SU-DHL-6 (cell line): Measurements from ENCODE around the gene PRORP.

Experiments
- H2AFZ ChIP-seq: fragments of 200-600 bp; sonication (generic); 2 replicates; pipeline ENCODE4 v1.6.1; 2014; ENCODE audit warnings: low read depth, mild to moderate bottlenecking, moderate library complexity, mixed read lengths, antibody characterized with exemption, low read length; ENCODE audit not compliant: severe bottlenecking
- H3F3A ChIP-seq: fragments of 200-600 bp; shearing (Covaris generic); 2 replicates; pipeline ENCODE4 v1.6.0; 2016; ENCODE audit warnings: antibody characterized with exemption, mild to moderate bottlenecking; ENCODE audit not compliant: insufficient read depth
- H3K27ac ChIP-seq: fragments of 200-600 bp; sonication (generic); 2 replicates; pipeline ENCODE4 v1.5.1; 2016; ENCODE audit warnings: low read depth, mild to moderate bottlenecking, low read length, moderate library complexity, mixed read lengths
- H3K27me3 ChIP-seq: fragments of 200-600 bp; sonication (generic), shearing (Covaris generic); 2 replicates; pipeline ENCODE4 v1.6.0; 2014; ENCODE audit warnings: mild to moderate bottlenecking, low read length
- H3K36me3 ChIP-seq: fragments of 200-600 bp; sonication (generic); 2 replicates; pipeline ENCODE4 v1.6.1; 2014; ENCODE audit warnings: mild to moderate bottlenecking, low read length, mixed read lengths
- H3K4me2 ChIP-seq: fragments of 300-600, 200-600 bp; shearing (Covaris generic), sonication (generic); 2 replicates; pipeline ENCODE4 v1.6.0; 2014; ENCODE audit warnings: low read length, low read depth, mild to moderate bottlenecking; ENCODE audit not compliant: poor library complexity, severe bottlenecking
- H3K4me3 ChIP-seq: fragments of 200-600 bp; sonication (generic); 2 replicates; pipeline ENCODE4 v1.5.1; 2014; ENCODE audit warnings: antibody characterized with exemption, low read length, mild to moderate bottlenecking, mixed read lengths; ENCODE audit not compliant: insufficient read depth, poor library complexity, severe bottlenecking
- H3K79me2 ChIP-seq: fragments of 200-600 bp; sonication (generic); 2 replicates; pipeline ENCODE4 v1.6.1; 2014; ENCODE audit warnings: mild to moderate bottlenecking, low read length, moderate library complexity; ENCODE audit not compliant: insufficient read depth
- H3K9ac ChIP-seq: fragments of 200-600 bp; sonication (generic); 2 replicates; pipeline ENCODE4 v1.7.0; 2014; ENCODE audit warnings: mild to moderate bottlenecking, low read length
- H3K9me2 ChIP-seq: fragments of 200-600 bp; sonication (generic); replicated peaks from 2 replicates; pipeline ENCODE4 v1.6.1; 2014; ENCODE audit warnings: low read length; ENCODE audit not compliant: insufficient read depth
- H3K9me3 ChIP-seq: fragments of 200-600 bp; sonication (generic); 2 replicates; pipeline ENCODE4 v1.6.1; 2014; ENCODE audit warnings: low read length, mixed read lengths; ENCODE audit not compliant: insufficient read depth
- H4K20me1 ChIP-seq: fragments of 200-600 bp; sonication (generic); 2 replicates; pipeline ENCODE4 v1.6.1; 2014; ENCODE audit warnings: low read depth, mild to moderate bottlenecking, antibody characterized with exemption, low read length, moderate library complexity, mixed read lengths
- EZH2phosphoT487 ChIP-seq: fragments of 200-600 bp; sonication (generic), shearing (Covaris generic); conservative IDR thresholded peaks from 2 replicates; pipeline ENCODE4 v1.6.1; 2018; ENCODE audit warnings: mild to moderate bottlenecking, antibody characterized with exemption, low read length, moderate library complexity, mixed read lengths
- TF ChIP-seq, protein P1 (sequence below): fragments of 200-600 bp; sonication (generic); IDR thresholded peaks from one replicate; pipeline ENCODE4 v1.5.1; 2017; ENCODE audit warnings: antibody characterized with exemption, mild to moderate bottlenecking, low read length, moderate library complexity; ENCODE audit not compliant: insufficient read depth, poor library complexity, severe bottlenecking

PRORP gene

DNA sequence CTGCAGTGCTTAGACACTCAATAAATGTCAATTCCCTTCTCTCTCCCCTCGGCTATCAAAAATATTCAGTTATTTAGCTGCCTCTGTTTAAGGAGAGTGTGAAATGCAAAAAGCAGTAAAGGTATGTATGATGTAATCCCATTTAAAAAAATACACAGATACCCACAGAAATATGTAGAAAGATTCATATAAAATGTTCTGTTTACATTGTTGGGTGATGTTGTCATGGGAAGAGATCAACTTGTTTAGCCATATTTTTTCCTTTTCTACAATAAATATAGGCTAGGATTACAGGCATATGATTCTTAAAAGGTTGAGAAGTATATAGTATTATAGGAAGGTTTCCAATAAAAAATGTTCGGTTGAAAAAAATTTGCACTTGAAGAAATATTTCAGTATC is 8.3 kb upstream of the PRORP start:
- Histone ChIP-seq H3K9me2 (no peaks in the 10 kb centered on the region), H3F3A (no peaks in the 10 kb centered on the region), H3K36me3 (peaks cover 42% of the 10 kb centered on the region), H4K20me1 (no peaks in the 10 kb centered on the region), H3K27me3 (no peaks in the 10 kb centered on the region), H3K79me2 (peaks cover 31% of the 10 kb centered on the region), H3K9ac (no peak overlapping the region), H2AFZ (no peak overlapping the region), H3K4me3 (no peak overlapping the region), H3K4me2 (no peak overlapping the region), H3K9me3 (peaks cover 5% of the 10 kb centered on the region; the same call in 1 of the 2 replicates), H3K27ac (no peak overlapping the region)
- TF ChIP-seq, protein P1, sequence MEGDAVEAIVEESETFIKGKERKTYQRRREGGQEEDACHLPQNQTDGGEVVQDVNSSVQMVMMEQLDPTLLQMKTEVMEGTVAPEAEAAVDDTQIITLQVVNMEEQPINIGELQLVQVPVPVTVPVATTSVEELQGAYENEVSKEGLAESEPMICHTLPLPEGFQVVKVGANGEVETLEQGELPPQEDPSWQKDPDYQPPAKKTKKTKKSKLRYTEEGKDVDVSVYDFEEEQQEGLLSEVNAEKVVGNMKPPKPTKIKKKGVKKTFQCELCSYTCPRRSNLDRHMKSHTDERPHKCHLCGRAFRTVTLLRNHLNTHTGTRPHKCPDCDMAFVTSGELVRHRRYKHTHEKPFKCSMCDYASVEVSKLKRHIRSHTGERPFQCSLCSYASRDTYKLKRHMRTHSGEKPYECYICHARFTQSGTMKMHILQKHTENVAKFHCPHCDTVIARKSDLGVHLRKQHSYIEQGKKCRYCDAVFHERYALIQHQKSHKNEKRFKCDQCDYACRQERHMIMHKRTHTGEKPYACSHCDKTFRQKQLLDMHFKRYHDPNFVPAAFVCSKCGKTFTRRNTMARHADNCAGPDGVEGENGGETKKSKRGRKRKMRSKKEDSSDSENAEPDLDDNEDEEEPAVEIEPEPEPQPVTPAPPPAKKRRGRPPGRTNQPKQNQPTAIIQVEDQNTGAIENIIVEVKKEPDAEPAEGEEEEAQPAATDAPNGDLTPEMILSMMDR, result no peak

DNA sequence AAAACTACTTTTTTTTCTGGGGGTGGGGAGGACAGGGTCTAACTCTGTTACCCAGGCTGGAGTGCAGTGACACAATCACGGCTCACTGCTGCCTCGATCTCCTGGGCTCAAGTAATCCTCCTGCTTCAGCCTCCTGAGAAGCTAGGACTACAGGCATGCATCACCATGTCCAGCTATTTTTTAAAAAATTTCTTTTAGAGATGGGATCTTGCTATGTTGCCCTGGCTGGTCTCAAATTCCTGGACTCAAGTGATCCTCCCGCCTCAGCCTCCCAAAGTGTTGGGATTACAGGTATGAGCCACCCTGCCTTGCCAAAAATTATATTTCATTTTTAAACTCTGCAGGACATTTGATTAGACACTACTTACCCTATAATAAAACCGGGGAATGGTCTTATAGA is 6.1 kb upstream of the PRORP start:
- no peaks in the 10 kb centered on the region for H4K20me1 ChIP-seq
- no peaks in the 10 kb centered on the region for H3K27me3 ChIP-seq
- peaks cover 33% of the 10 kb centered on the region for H3K36me3 ChIP-seq
- no peak overlapping the region for H3K27ac ChIP-seq
- H3K9ac ChIP-seq, result no peak overlapping the region
- peaks cover 2% of the 10 kb centered on the region; the same call in 1 of the 2 replicates for H3F3A ChIP-seq
- peaks cover 5% of the 10 kb centered on the region; the same call in 1 of the 2 replicates for H3K9me3 ChIP-seq
- H2AFZ ChIP-seq, result no peak overlapping the region
- no peak overlapping the region for H3K4me2 ChIP-seq
- TF ChIP-seq, protein P1, result no peak
- no peak for TF ChIP-seq EZH2phosphoT487
- H3K4me3 ChIP-seq, result no peak overlapping the region
- H3K9me2 ChIP-seq, result no peaks in the 10 kb centered on the region
- peaks cover 45% of the 10 kb centered on the region for H3K79me2 ChIP-seq

DNA sequence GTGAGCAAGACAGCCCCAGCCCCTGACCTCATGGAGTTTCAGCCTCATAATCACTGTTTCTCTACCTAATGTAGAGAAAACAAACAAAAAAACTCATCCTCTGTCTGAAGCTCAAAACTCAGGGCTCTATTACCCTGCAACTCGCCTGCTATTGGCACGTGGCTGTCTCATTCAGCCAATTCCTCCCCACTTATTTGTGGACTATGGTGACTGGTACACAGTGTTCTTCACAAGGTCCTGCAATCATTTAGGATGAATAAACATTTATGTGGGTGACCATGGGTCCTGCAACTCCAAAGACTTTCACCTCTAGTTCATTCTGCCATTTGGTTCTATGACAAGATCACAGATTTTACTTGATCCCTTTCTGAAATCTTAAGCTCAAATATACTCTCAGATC is 5.2 kb upstream of the PRORP start:
- H3K79me2 ChIP-seq, result peaks cover 48% of the 10 kb centered on the region

More for the DNA sequence above, 5.2 kb upstream of the PRORP start:
- Histone ChIP-seq H3K4me3 (no peak overlapping the region), H3F3A (peaks cover 5% of the 10 kb centered on the region; the same call in 1 of the 2 replicates), H3K9me3 (no peaks in the 10 kb centered on the region), H3K9me2 (no peaks in the 10 kb centered on the region), H3K27ac (no peak overlapping the region), H2AFZ (no peak overlapping the region), H3K9ac (no peak overlapping the region), H3K4me2 (no peak overlapping the region), H4K20me1 (no peaks in the 10 kb centered on the region), H3K36me3 (peaks cover 24% of the 10 kb centered on the region), H3K27me3 (no peaks in the 10 kb centered on the region)
- TF ChIP-seq EZH2phosphoT487, result no peak
- TF ChIP-seq, protein P1, result no peak
